Dermis microvascular lymphatic vessel endothelial cell (primary cell): ENCODE measurements around the gene APP. TPM values are rescaled to one million over a fixed set of nuclear protein-coding genes. Genes with fewer than 3 reads are reported as not detected.

Experiments
- DNase-seq, 2 donors: peaks; one replicate each; pipeline versions ENCODE4 v3.0.0 to v3.0.0-alpha.2; 2010; ENCODE audit warnings: low read depth in 2 of 2
- total RNA-seq: library from RNA; depleted of rRNA; stranded (reverse); fragments of >200 nt; gene quantifications from 2 replicates; pipeline ENCODE4 v1.2.1, GENCODE V29; 2014

The APP gene
- total RNA-seq, 1 donor from 2014 or later: 603 TPM

- peak in 1 of 2 donors; percentile 11 for DNase-seq
These were observed 102.6 kb downstream of the APP start for GRCh38 chr21:26067836-26068594.

- DNase-seq: no peak
These were observed 106.1 kb downstream of the APP start for GRCh38 chr21:26064506-26064905.

- DNase-seq: no peak
These were observed 109.1 kb downstream of the APP start for GRCh38 chr21:26061437-26061836.

- DNase-seq: no peak
These were observed 110.0 kb downstream of the APP start for GRCh38 chr21:26060335-26061115.

- DNase-seq: no peak
These were observed 112.9 kb downstream of the APP start for GRCh38 chr21:26057477-26058170.

GRCh38 chr21:26055841-26056264 is 114.7 kb downstream of the APP start:
- DNase-seq: no peak

GRCh38 chr21:26055010-26055409 is 115.6 kb downstream of the APP start:
- no peak for DNase-seq

- peak in 1 of 2 donors; percentile 39 for DNase-seq
These were observed 118.5 kb downstream of the APP start for GRCh38 chr21:26052057-26052456.

GRCh38 chr21:26050857-26051256 is 119.7 kb downstream of the APP start:
- no peak for DNase-seq

GRCh38 chr21:26049803-26050202 is 120.8 kb downstream of the APP start:
- no peak for DNase-seq

GRCh38 chr21:26047279-26047967 is 123.1 kb downstream of the APP start:
- DNase-seq: no peak

- no peak for DNase-seq
These were observed 126.7 kb downstream of the APP start for GRCh38 chr21:26043891-26044290.

- no peak for DNase-seq
These were observed 128.2 kb downstream of the APP start for GRCh38 chr21:26042181-26042876.

GRCh38 chr21:26041431-26042180 is 129.0 kb downstream of the APP start:
- DNase-seq: no peak

GRCh38 chr21:26036916-26037315 is 133.7 kb downstream of the APP start:
- DNase-seq: no peak

GRCh38 chr21:26032263-26032662 is 138.3 kb downstream of the APP start:
- DNase-seq: peak in 1 of 2 donors; percentile 23

- no peak for DNase-seq
These were observed 142.4 kb downstream of the APP start for GRCh38 chr21:26028183-26028582.

- no peak for DNase-seq
These were observed 142.9 kb downstream of the APP start for GRCh38 chr21:26027696-26028095.

GRCh38 chr21:26025536-26026512 is 144.7 kb downstream of the APP start:
- DNase-seq: no peak
